CD4-positive, CD25-positive, alpha-beta regulatory T cell (primary cell): ENCODE measurements around the gene TTC39A. TPM values are rescaled to one million over a fixed set of nuclear protein-coding genes. Genes with fewer than 3 reads are reported as not detected.

Experiments
- ATAC-seq, 2 donors: fragments of 150-1000 bp; cut with Tn5 transposase; one replicate each; pipeline ENCODE4 v1.10.0; 2021; ENCODE audit warnings: low read depth in 2 of 2, moderate number of reproducible peaks in 2 of 2, moderate library complexity in 1 of 2
- DNase-seq, 3 donors: peaks; one replicate each; pipeline versions ENCODE4 v3.0.0 to v3.0.0-alpha.2; 2012 to 2022; ENCODE audit warnings: mixed read lengths in 1 of 3
- H3K27ac ChIP-seq: one replicate; pipeline ENCODE4 v1.7.0; 2013; ENCODE audit warnings: mild to moderate bottlenecking, low read length; ENCODE audit not compliant: insufficient read depth, poor library complexity, severe bottlenecking
- H3K27me3 ChIP-seq: one replicate; pipeline ENCODE4 v1.7.0; 2013; ENCODE audit warnings: low read length; ENCODE audit not compliant: control insufficient read depth, insufficient read depth
- H3K36me3 ChIP-seq: one replicate; pipeline ENCODE4 v1.7.0; 2013; ENCODE audit warnings: mild to moderate bottlenecking, low read length, moderate library complexity; ENCODE audit not compliant: control insufficient read depth, insufficient read depth
- H3K4me1 ChIP-seq: 2 replicates; pipeline ENCODE4 v1.7.0; 2013; ENCODE audit warnings: mild to moderate bottlenecking, low read length; ENCODE audit not compliant: insufficient read depth, control insufficient read depth, poor library complexity, severe bottlenecking
- H3K4me3 ChIP-seq: one replicate; pipeline ENCODE4 v1.7.0; 2013; ENCODE audit warnings: low read depth, mild to moderate bottlenecking, low read length, moderate library complexity
- H3K9me3 ChIP-seq, 2 experiments: 1 replicate in 1 of 2; 2 replicates in 1 of 2; pipeline ENCODE4 v1.7.0; 2013; ENCODE audit warnings: low read length in 2 of 2, mild to moderate bottlenecking in 1 of 2, moderate library complexity in 1 of 2; ENCODE audit not compliant: control insufficient read depth in 2 of 2
- H3K27ac Mint-ChIP-seq, 3 donors: one replicate each; pipeline ENCODE4 v1.8.0; 2020 to 2022; ENCODE audit warnings: mild to moderate bottlenecking in 3 of 3, mixed read lengths in 3 of 3, moderate library complexity in 2 of 3
- H3K27me3 Mint-ChIP-seq: one replicate; pipeline ENCODE4 v1.8.0; 2022; ENCODE audit warnings: mild to moderate bottlenecking, mixed read lengths
- H3K36me3 Mint-ChIP-seq: one replicate; pipeline ENCODE4 v1.8.0; 2020; ENCODE audit warnings: mixed read lengths
- H3K4me1 Mint-ChIP-seq, 4 donors: one replicate each; pipeline ENCODE4 v1.8.0; 2020 to 2022; ENCODE audit warnings: mixed read lengths in 4 of 4, mild to moderate bottlenecking in 1 of 4
- H3K4me3 Mint-ChIP-seq, 4 donors: one replicate each; pipeline ENCODE4 v1.8.0; 2020 to 2022; ENCODE audit warnings: mild to moderate bottlenecking in 4 of 4, mixed read lengths in 4 of 4, moderate library complexity in 3 of 4
- H3K9me3 Mint-ChIP-seq, 7 donors: one replicate each; pipeline ENCODE4 v1.8.0; 2020 to 2022; ENCODE audit warnings: mixed read lengths in 7 of 7, mild to moderate bottlenecking in 3 of 7, moderate library complexity in 2 of 7
- polyA plus RNA-seq, 4 donors: library from polyadenylated mRNA; unstranded; fragments of 300-500 nt; fragmentation: Illumina TruSeq; gene quantifications; one replicate each; pipeline ENCODE4 v1.2.3, GENCODE V29; 2021
- total RNA-seq: library from RNA; stranded (reverse); gene quantifications from one replicate; pipeline ENCODE4 v1.2.3, GENCODE V29; 2022

The TTC39A gene
- total and polyA plus RNA-seq, 5 donors from 2014 or later = 0.09 TPM; not detected in 4

GRCh38 chr1:51321924-51322280 is 8.5 kb downstream of the TTC39A start:
- Mint-ChIP-seq H3K9me3 (peaks cover 0 to 2% (median 0%) of the 10 kb centered on the region in 7 donors), H3K4me3 (no peak overlapping the region), H3K27ac (no peak overlapping the region), H3K27me3 (peaks cover 17% of the 10 kb centered on the region), H3K36me3 (no peaks in the 10 kb centered on the region), H3K4me1 (no peaks in the 10 kb centered on the region)
- H3K27me3 ChIP-seq = peaks cover 3% of the 10 kb centered on the region
- no peaks in the 10 kb centered on the region for H3K9me3 ChIP-seq
- H3K4me3 ChIP-seq = no peak overlapping the region
- no peak overlapping the region for H3K27ac ChIP-seq
- no peak for DNase-seq
- no peaks in the 10 kb centered on the region for H3K36me3 ChIP-seq
- H3K4me1 ChIP-seq = no peaks in the 10 kb centered on the region
- ATAC-seq = no peak

GRCh38 chr1:51320967-51321923 is 9.1 kb downstream of the TTC39A start:
- peaks cover 0 to 2% (median 0%) of the 10 kb centered on the region in 7 donors for H3K9me3 Mint-ChIP-seq

GRCh38 chr1:51317798-51318197 is 12.6 kb downstream of the TTC39A start:
- H3K4me3 Mint-ChIP-seq = no peak overlapping the region
- H3K4me1 Mint-ChIP-seq = no peaks in the 10 kb centered on the region
- no peaks in the 10 kb centered on the region for H3K36me3 Mint-ChIP-seq
- no peaks in the 10 kb centered on the region for H3K9me3 ChIP-seq
- H3K4me1 ChIP-seq = no peaks in the 10 kb centered on the region
- no peaks in the 10 kb centered on the region for H3K27me3 ChIP-seq
- ATAC-seq = no peak
- H3K36me3 ChIP-seq = no peaks in the 10 kb centered on the region
- H3K9me3 Mint-ChIP-seq = no peaks in the 10 kb centered on the region
- no peak overlapping the region for H3K27ac Mint-ChIP-seq
- H3K27ac ChIP-seq = no peak overlapping the region
- H3K27me3 Mint-ChIP-seq = peaks cover 7% of the 10 kb centered on the region
- no peak for DNase-seq
- no peak overlapping the region for H3K4me3 ChIP-seq

More at GRCh38 chr1:51320967-51321923, 9.1 kb downstream of the TTC39A start:
- Histone ChIP-seq H3K4me3 (no peak overlapping the region), H3K9me3 (no peaks in the 10 kb centered on the region), H3K36me3 (no peaks in the 10 kb centered on the region), H3K27me3 (peaks cover 3% of the 10 kb centered on the region), H3K27ac (no peak overlapping the region), H3K4me1 (no peaks in the 10 kb centered on the region)
- Mint-ChIP-seq H3K4me3 (no peak overlapping the region), H3K4me1 (no peaks in the 10 kb centered on the region), H3K27ac (no peak overlapping the region), H3K36me3 (no peaks in the 10 kb centered on the region), H3K27me3 (peaks cover 13% of the 10 kb centered on the region)
- ATAC-seq (no peak), DNase-seq (no peak)

GRCh38 chr1:51316846-51317120 is 13.6 kb downstream of the TTC39A start:
- no peak for ATAC-seq
- Histone ChIP-seq H3K27me3 (no peaks in the 10 kb centered on the region), H3K4me1 (no peaks in the 10 kb centered on the region), H3K4me3 (no peak overlapping the region), H3K36me3 (no peaks in the 10 kb centered on the region), H3K27ac (no peak overlapping the region), H3K9me3 (no peaks in the 10 kb centered on the region)
- no peaks in the 10 kb centered on the region for H3K36me3 Mint-ChIP-seq
- H3K4me3 Mint-ChIP-seq = peak overlapping the region in 1 of 4 donors; percentile 26
- DNase-seq = no peak
- H3K27me3 Mint-ChIP-seq = peaks cover 7% of the 10 kb centered on the region
- H3K9me3 Mint-ChIP-seq = no peaks in the 10 kb centered on the region
- no peak overlapping the region for H3K27ac Mint-ChIP-seq
- H3K4me1 Mint-ChIP-seq = no peaks in the 10 kb centered on the region

GRCh38 chr1:51316113-51316845 is 14.1 kb downstream of the TTC39A start:
- Histone ChIP-seq H3K36me3 (no peaks in the 10 kb centered on the region), H3K4me1 (no peaks in the 10 kb centered on the region), H3K4me3 (no peak overlapping the region), H3K27ac (no peak overlapping the region), H3K9me3 (no peaks in the 10 kb centered on the region), H3K27me3 (no peaks in the 10 kb centered on the region)
- Mint-ChIP-seq H3K4me3 (no peak overlapping the region), H3K27me3 (peaks cover 7% of the 10 kb centered on the region), H3K4me1 (no peaks in the 10 kb centered on the region), H3K36me3 (no peaks in the 10 kb centered on the region), H3K9me3 (no peaks in the 10 kb centered on the region), H3K27ac (peak overlapping the region in 1 of 3 donors; percentile 37)
- no peak for DNase-seq
- ATAC-seq = no peak

- H3K27me3 Mint-ChIP-seq = peaks cover 7% of the 10 kb centered on the region
- H3K36me3 Mint-ChIP-seq = no peaks in the 10 kb centered on the region
- Histone ChIP-seq H3K4me3 (no peak overlapping the region), H3K27ac (no peak overlapping the region), H3K36me3 (no peaks in the 10 kb centered on the region), H3K4me1 (no peaks in the 10 kb centered on the region), H3K9me3 (no peaks in the 10 kb centered on the region), H3K27me3 (no peaks in the 10 kb centered on the region)
- H3K4me1 Mint-ChIP-seq = peaks cover 0 to 5% (median 0%) of the 10 kb centered on the region in 4 donors
- no peak for DNase-seq
- no peak for ATAC-seq
- H3K9me3 Mint-ChIP-seq = no peaks in the 10 kb centered on the region
- no peak overlapping the region for H3K4me3 Mint-ChIP-seq
- H3K27ac Mint-ChIP-seq = peak overlapping the region in 1 of 3 donors; percentile 15
These were observed 15.4 kb downstream of the TTC39A start for GRCh38 chr1:51314974-51315373.

GRCh38 chr1:51313961-51314777 is 16.2 kb downstream of the TTC39A start:
- Histone ChIP-seq H3K4me3 (no peak overlapping the region), H3K27ac (no peak overlapping the region), H3K36me3 (no peaks in the 10 kb centered on the region), H3K4me1 (no peaks in the 10 kb centered on the region), H3K27me3 (no peaks in the 10 kb centered on the region), H3K9me3 (no peaks in the 10 kb centered on the region)
- peak overlapping the region in 1 of 3 donors; percentile 42 for H3K27ac Mint-ChIP-seq
- H3K36me3 Mint-ChIP-seq = no peaks in the 10 kb centered on the region
- H3K4me3 Mint-ChIP-seq = no peak overlapping the region
- DNase-seq (no peak), ATAC-seq (no peak)
- H3K27me3 Mint-ChIP-seq = peaks cover 5% of the 10 kb centered on the region
- no peaks in the 10 kb centered on the region for H3K9me3 Mint-ChIP-seq
- peaks cover 0 to 5% (median 0%) of the 10 kb centered on the region in 4 donors for H3K4me1 Mint-ChIP-seq
